ENCODE results near the gene KLHL29.

Gene KLHL29

DNA sequence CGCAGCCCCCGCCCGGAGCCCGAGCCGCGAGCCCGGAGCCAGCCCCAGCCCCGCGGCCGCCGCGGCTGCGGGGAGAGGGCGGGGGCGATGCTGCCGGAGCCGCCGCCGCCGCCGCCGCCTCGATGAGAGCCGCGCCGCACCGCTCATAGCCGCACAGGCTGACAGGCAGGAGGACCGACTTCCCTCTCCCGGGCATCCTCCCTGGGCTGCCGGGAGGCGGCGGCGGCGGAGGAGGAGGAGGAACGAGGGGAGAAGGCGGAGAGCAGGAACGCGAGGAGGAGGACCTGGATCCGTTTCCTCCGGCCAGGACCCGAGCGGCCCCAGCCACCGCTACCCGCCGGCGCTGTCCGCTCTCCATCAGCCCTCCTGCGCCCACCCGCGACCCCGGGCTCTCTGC lies 370 bp downstream of the KLHL29 start:
- no CpG with 5 or more reads among the region's 52 CpGs for WGBS (ENCODE audit: extremely low coverage, insufficient coverage, insufficient read length)
- H3K4me1 ChIP-seq (ENCODE audit: control insufficient read depth in 1 of 2, insufficient read depth in 2 of 2, low read length in 2 of 2), result peaks cover 12 to 26% of the 10 kb centered on the region in 2 experiments
- H2AK5ac ChIP-seq (ENCODE audit: low read length), result no peak overlapping the region
- H3K4ac ChIP-seq (ENCODE audit: low read depth, low read length), result no peak overlapping the region
- no peak overlapping the region for H4K8ac ChIP-seq (ENCODE audit: low read depth, low read length)
- no peak overlapping the region for H2AFZ ChIP-seq (ENCODE audit: insufficient read depth, low read length, poor library complexity)
- H3K18ac ChIP-seq (ENCODE audit: low read length), result peak overlapping the region; percentile 19
- no peak overlapping the region for H2BK12ac ChIP-seq (ENCODE audit: low read length)
- peak overlapping the region; percentile 87 for H3K4me3 ChIP-seq (ENCODE audit: low read depth, low read length)
- H3K36me3 ChIP-seq (ENCODE audit: control insufficient read depth in 1 of 2, insufficient read depth in 2 of 2, low read length in 2 of 2), result no peaks in the 10 kb centered on the region
- no peak overlapping the region for H2BK5ac ChIP-seq (ENCODE audit: low read depth, low read length, poor library complexity)
- H4K12ac ChIP-seq (ENCODE audit: low read depth, low read length), result no peak overlapping the region
- H3K23ac ChIP-seq (ENCODE audit: low read length), result no peak overlapping the region
- peaks cover 6% of the 10 kb centered on the region for H3K79me1 ChIP-seq (ENCODE audit: low read length)
- H4K91ac ChIP-seq (ENCODE audit: low read depth, low read length), result no peak overlapping the region
- H3K9me3 ChIP-seq (ENCODE audit: insufficient read depth, low read depth, low read length), result peaks cover 8% of the 10 kb centered on the region
- no peak overlapping the region for H2BK120ac ChIP-seq (ENCODE audit: insufficient read depth, low read length, poor library complexity)
- no peak overlapping the region for H3K14ac ChIP-seq (ENCODE audit: low read length)
- H3K79me2 ChIP-seq (ENCODE audit: control insufficient read depth, insufficient read depth, low read length, poor library complexity), result peaks cover 5% of the 10 kb centered on the region
- peak overlapping the region; percentile 96 for H3K4me2 ChIP-seq (ENCODE audit: low read length)
- no peak overlapping the region for H3K27ac ChIP-seq (ENCODE audit: low read depth, low read length)
- peak; percentile 20 to 52 for DNase-seq
- H3K27me3 ChIP-seq (ENCODE audit: insufficient read depth, low read length), result peaks cover 19% of the 10 kb centered on the region
- peak overlapping the region; percentile 54 for H3K9ac ChIP-seq (ENCODE audit: low read length)

- Histone ChIP-seq H3K18ac (ENCODE audit: low read length) (peak overlapping the region; percentile 58), H3K14ac (ENCODE audit: low read length) (peak overlapping the region; percentile 53), H2BK120ac (ENCODE audit: insufficient read depth, low read length, poor library complexity) (peak overlapping the region; percentile 20)
These were observed 864 bp downstream of the KLHL29 start for GRCh38 chr2:23385748-23386338.

DNA sequence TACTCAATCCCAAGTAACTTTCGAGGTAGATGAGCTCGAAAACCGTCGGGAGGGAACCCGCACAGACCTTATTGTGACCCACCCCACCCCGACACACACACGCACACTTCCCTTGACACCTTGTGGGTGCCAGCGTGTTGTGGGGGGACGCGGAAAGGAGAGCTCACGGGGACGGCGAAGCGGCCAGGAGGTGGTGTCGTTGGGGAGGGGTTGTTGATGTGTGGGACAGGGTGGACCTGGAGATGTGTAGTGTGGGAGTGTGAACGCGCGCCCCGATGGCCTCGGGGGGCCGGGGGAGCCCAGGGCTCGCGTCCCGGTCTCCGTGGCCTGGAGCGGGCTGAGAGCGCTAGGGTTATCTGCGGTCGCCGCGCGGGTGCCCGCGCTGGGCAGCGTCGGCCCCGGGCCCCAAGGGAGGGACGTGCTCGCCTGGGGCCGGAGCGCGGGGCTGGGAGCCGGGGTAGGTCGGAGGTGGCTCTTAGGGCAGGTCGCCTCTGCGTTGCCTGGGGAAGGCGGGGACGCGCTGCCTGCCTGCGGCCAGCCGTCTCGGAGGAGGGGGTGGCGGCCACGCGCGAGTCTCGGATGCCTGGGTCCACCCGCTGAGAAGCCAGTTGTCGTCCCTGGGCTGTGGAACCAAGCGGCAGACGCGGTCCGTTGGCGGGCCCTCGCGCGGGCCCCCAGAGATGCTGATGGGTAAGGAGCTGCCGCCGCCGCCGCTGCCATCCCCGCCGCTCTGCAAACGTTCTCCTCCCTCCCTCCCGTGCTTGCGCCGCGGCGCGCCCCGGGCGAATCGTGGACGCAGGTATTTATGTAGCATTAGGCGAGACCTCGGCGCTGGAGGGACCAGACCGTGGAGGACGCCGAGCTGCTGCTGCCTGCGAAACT lies 1.6 kb downstream of the KLHL29 start:
- peak; percentile 29 to 42 for DNase-seq
- Histone ChIP-seq H2AFZ (ENCODE audit: insufficient read depth, low read length, poor library complexity) (peak overlapping the region; percentile 4), H3K23ac (ENCODE audit: low read length) (peak overlapping the region; percentile 18), H4K12ac (ENCODE audit: low read depth, low read length) (no peak overlapping the region), H3K4me3 (ENCODE audit: low read depth, low read length) (peak overlapping the region; percentile 87), H4K91ac (ENCODE audit: low read depth, low read length) (no peak overlapping the region), H2BK120ac (ENCODE audit: insufficient read depth, low read length, poor library complexity) (no peak overlapping the region), H3K14ac (ENCODE audit: low read length) (peak overlapping the region; percentile 53), H3K27me3 (ENCODE audit: insufficient read depth, low read length) (peaks cover 19% of the 10 kb centered on the region), H3K4me1 (ENCODE audit: control insufficient read depth in 1 of 2, insufficient read depth in 2 of 2, low read length in 2 of 2) (peaks cover 10 to 21% of the 10 kb centered on the region in 2 experiments), H3K18ac (ENCODE audit: low read length) (peak overlapping the region; percentile 58), H2AK5ac (ENCODE audit: low read length) (no peak overlapping the region), H3K79me2 (ENCODE audit: control insufficient read depth, insufficient read depth, low read length, poor library complexity) (peaks cover 5% of the 10 kb centered on the region), H3K9me3 (ENCODE audit: insufficient read depth, low read depth, low read length) (peaks cover 8% of the 10 kb centered on the region), H3K4ac (ENCODE audit: low read depth, low read length) (peak overlapping the region; percentile 57), H3K4me2 (ENCODE audit: low read length) (peak overlapping the region; percentile 96), H3K36me3 (ENCODE audit: control insufficient read depth in 1 of 2, insufficient read depth in 2 of 2, low read length in 2 of 2) (no peaks in the 10 kb centered on the region), H2BK5ac (ENCODE audit: low read depth, low read length, poor library complexity) (no peak overlapping the region), H3K9ac (ENCODE audit: low read length) (peak overlapping the region; percentile 67), H2BK12ac (ENCODE audit: low read length) (no peak overlapping the region), H4K8ac (ENCODE audit: low read depth, low read length) (no peak overlapping the region), H3K27ac (ENCODE audit: low read depth, low read length) (no peak overlapping the region), H3K79me1 (ENCODE audit: low read length) (peaks cover 6% of the 10 kb centered on the region)
- no CpG with 5 or more reads among the region's 91 CpGs for WGBS (ENCODE audit: extremely low coverage, insufficient coverage, insufficient read length)

More at GRCh38 chr2:23385748-23386338, 864 bp downstream of the KLHL29 start:
- H4K91ac ChIP-seq (ENCODE audit: low read depth, low read length), result no peak overlapping the region
- no peak overlapping the region for H2AK5ac ChIP-seq (ENCODE audit: low read length)
- H3K4ac ChIP-seq (ENCODE audit: low read depth, low read length), result no peak overlapping the region
- H3K27ac ChIP-seq (ENCODE audit: low read depth, low read length), result no peak overlapping the region
- no peak overlapping the region for H4K8ac ChIP-seq (ENCODE audit: low read depth, low read length)
- H3K36me3 ChIP-seq (ENCODE audit: control insufficient read depth in 1 of 2, insufficient read depth in 2 of 2, low read length in 2 of 2), result no peaks in the 10 kb centered on the region
- peak overlapping the region; percentile 67 for H3K9ac ChIP-seq (ENCODE audit: low read length)
- H2BK12ac ChIP-seq (ENCODE audit: low read length), result no peak overlapping the region
- H3K79me2 ChIP-seq (ENCODE audit: control insufficient read depth, insufficient read depth, low read length, poor library complexity), result peaks cover 5% of the 10 kb centered on the region
- H3K23ac ChIP-seq (ENCODE audit: low read length), result no peak overlapping the region
- no peak overlapping the region for H4K12ac ChIP-seq (ENCODE audit: low read depth, low read length)
- H3K4me3 ChIP-seq (ENCODE audit: low read depth, low read length), result peak overlapping the region; percentile 87
- H2AFZ ChIP-seq (ENCODE audit: insufficient read depth, low read length, poor library complexity), result peak overlapping the region; percentile 4
- WGBS (ENCODE audit: extremely low coverage, insufficient coverage, insufficient read length), result no CpG with 5 or more reads among the region's 63 CpGs
- peaks cover 10 to 24% of the 10 kb centered on the region in 2 experiments for H3K4me1 ChIP-seq (ENCODE audit: control insufficient read depth in 1 of 2, insufficient read depth in 2 of 2, low read length in 2 of 2)
- peaks cover 6% of the 10 kb centered on the region for H3K79me1 ChIP-seq (ENCODE audit: low read length)
- no peak overlapping the region for H2BK5ac ChIP-seq (ENCODE audit: low read depth, low read length, poor library complexity)
- peak in 1 of 2 donors; percentile 49 for DNase-seq
- peaks cover 8% of the 10 kb centered on the region for H3K9me3 ChIP-seq (ENCODE audit: insufficient read depth, low read depth, low read length)
- H3K4me2 ChIP-seq (ENCODE audit: low read length), result peak overlapping the region; percentile 96
- peaks cover 19% of the 10 kb centered on the region for H3K27me3 ChIP-seq (ENCODE audit: insufficient read depth, low read length)

DNA sequence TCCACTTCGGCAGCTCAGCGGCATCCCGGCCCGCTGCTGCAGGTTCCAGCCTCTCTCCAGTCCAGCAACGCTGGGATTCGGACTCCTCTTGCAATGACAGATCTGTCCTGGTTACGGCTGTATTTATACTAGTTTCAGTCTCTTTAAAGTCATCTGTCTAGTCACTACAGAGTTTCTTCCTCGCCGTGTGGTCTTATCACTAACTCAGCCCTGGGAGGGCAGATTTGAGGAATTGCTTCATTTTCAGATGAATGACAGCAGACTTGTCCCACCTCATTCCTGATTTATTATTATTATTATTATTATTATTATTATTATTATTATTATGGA lies 2.2 kb downstream of the KLHL29 start:
- Histone ChIP-seq H3K4me3 (ENCODE audit: low read depth, low read length) (peak overlapping the region; percentile 87), H2AK5ac (ENCODE audit: low read length) (no peak overlapping the region), H4K12ac (ENCODE audit: low read depth, low read length) (no peak overlapping the region), H2AFZ (ENCODE audit: insufficient read depth, low read length, poor library complexity) (no peak overlapping the region), H3K79me1 (ENCODE audit: low read length) (peaks cover 6% of the 10 kb centered on the region), H3K4me2 (ENCODE audit: low read length) (peak overlapping the region; percentile 96), H3K4ac (ENCODE audit: low read depth, low read length) (no peak overlapping the region), H3K36me3 (ENCODE audit: control insufficient read depth in 1 of 2, insufficient read depth in 2 of 2, low read length in 2 of 2) (no peaks in the 10 kb centered on the region), H2BK5ac (ENCODE audit: low read depth, low read length, poor library complexity) (no peak overlapping the region), H3K18ac (ENCODE audit: low read length) (no peak overlapping the region), H3K9ac (ENCODE audit: low read length) (peak overlapping the region; percentile 41), H4K8ac (ENCODE audit: low read depth, low read length) (no peak overlapping the region), H3K27me3 (ENCODE audit: insufficient read depth, low read length) (peaks cover 19% of the 10 kb centered on the region), H3K9me3 (ENCODE audit: insufficient read depth, low read depth, low read length) (peaks cover 8% of the 10 kb centered on the region), H4K91ac (ENCODE audit: low read depth, low read length) (no peak overlapping the region), H3K4me1 (ENCODE audit: control insufficient read depth in 1 of 2, insufficient read depth in 2 of 2, low read length in 2 of 2) (peaks cover 10 to 21% of the 10 kb centered on the region in 2 experiments), H2BK120ac (ENCODE audit: insufficient read depth, low read length, poor library complexity) (no peak overlapping the region), H3K14ac (ENCODE audit: low read length) (no peak overlapping the region), H2BK12ac (ENCODE audit: low read length) (no peak overlapping the region), H3K27ac (ENCODE audit: low read depth, low read length) (no peak overlapping the region), H3K23ac (ENCODE audit: low read length) (no peak overlapping the region), H3K79me2 (ENCODE audit: control insufficient read depth, insufficient read depth, low read length, poor library complexity) (peaks cover 5% of the 10 kb centered on the region)
- DNase-seq, result peak; percentile 34 to 58
- WGBS (ENCODE audit: extremely low coverage, insufficient coverage, insufficient read length), result no CpG with 5 or more reads among the region's 9 CpGs
